HS-27A (cell line): Measurements from ENCODE around the gene ACAT2.
"Not testable (repeated sequence)": the region's sequence is repeated elsewhere in the genome, so short reads cannot be mapped to it uniquely, and the experiment has no call there.

ENCODE experiments used
- DNase-seq: peaks from one replicate; pipeline ENCODE4 v3.0.0-alpha.2; 2012; ENCODE audit warnings: low read depth, missing footprints

Gene ACAT2

GRCh38 chr6:159761873-159762680 is at the start of gene ACAT2:
ACAT2 (plus strand) TSS chr6:159762045; CDS start chr6:159762088, 43 bp downstream.
- DNase-seq, result peak; percentile 69

DNA sequence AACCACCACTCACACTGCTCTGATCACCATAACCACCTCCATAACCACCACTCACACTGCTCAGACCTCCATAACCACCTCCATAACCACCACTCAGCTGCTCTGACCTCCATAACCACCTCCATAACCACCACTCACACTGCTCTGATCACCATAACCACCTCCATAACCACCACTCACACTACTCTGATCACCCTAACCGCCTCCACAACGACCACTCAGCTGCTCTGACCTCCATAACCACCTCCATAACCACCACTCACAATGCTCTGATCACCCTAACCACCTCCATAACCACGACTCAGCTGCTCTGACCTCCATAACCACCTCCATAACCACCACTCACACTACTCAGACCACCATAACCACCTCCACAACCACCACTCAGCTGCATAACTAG is 49.5 kb upstream of the ACAT2 start:
- DNase-seq, result not testable (repeated sequence)

- no peak for DNase-seq
Observed at GRCh38 chr6:159713984-159714383, 47.9 kb upstream of the ACAT2 start.

GRCh38 chr6:159714404-159714803 is 47.4 kb upstream of the ACAT2 start:
- no peak for DNase-seq

- no peak for DNase-seq
Observed at GRCh38 chr6:159715166-159715565, 46.7 kb upstream of the ACAT2 start.

- no peak for DNase-seq
Observed at GRCh38 chr6:159715605-159716004, 46.2 kb upstream of the ACAT2 start.

DNA sequence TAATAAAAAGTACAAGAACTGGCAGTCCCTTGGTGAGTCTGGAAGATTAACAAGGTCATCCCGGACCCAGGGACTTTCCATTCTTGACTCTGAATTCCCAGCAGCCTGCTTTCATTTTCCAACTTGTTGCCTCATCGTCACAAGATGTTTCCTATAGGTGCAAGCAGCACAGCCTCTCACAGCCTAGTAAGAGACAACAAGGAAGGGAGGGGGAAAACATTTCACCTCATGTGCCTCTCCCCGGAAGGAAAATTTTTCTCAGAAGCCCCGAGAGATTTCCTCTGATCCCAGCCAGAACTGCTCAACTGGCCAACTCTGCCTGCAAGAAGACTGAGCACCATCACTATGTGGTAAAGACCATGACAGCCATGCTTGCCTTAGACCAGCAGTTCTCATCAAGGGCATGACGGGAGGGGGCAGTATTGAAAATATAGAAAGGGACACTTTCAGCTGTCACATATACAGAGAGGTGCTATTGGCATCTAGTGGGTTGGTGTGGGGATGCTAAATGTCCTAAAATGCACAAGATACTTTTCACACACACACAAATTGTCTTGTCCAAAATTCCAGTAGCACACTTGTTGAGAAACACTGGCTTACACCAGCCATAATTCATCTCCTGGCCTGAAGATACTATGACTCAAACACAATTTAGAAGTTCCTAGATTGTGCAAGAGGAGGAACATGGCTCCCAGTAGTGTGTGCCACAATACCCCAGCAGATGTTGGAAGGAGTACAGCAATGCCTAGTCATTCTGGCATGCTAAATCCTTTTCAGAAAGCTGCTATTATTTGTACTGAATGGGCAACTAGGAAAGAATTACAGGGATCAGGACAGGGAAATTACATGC is 45.4 kb upstream of the ACAT2 start:
- no peak for DNase-seq

DNA sequence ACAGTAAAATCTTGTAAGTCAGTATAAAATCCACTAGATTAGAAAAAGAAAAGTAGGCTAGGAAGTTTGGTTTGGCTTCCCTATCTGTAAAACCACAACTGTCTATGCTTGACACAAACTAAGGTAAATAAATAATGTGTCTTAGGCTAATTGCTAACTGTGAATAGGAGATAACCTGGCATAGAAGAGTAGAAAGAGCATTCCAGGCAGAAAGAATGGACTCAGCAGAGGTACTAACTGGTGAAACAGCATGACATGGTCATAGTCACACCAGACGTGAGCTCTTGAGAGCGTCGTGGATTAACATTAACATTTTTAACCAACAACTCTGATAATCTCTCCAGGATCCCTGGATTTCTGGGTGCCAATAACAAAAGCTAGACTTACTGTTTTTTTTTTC is 43.2 kb upstream of the ACAT2 start:
- no peak for DNase-seq

- no peak for DNase-seq
Observed at GRCh38 chr6:159719287-159719686, 42.6 kb upstream of the ACAT2 start.

DNA sequence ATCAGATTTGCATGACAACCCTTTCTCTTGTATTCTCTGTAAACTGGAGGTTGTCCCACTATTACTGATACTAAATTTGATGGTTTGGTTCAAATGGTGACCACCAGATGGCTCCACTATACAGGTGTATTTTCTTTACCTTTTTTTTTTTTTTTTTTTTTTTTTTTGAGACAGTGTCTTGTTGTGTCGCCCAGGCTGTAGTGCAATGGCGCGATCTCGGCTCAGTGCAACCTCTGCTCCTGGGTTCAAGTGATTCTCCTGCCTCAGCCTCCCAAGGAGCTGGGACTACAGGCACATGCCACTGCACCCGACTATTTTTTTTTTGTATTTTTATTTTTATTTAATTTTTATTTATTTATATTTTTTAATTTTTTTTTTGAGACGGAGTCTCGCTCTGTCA is 41.1 kb upstream of the ACAT2 start:
- no peak for DNase-seq

GRCh38 chr6:159721981-159722380 is 39.9 kb upstream of the ACAT2 start:
- not testable (repeated sequence) for DNase-seq

- DNase-seq, result no peak
Observed at GRCh38 chr6:159722655-159723054, 39.2 kb upstream of the ACAT2 start.

DNA sequence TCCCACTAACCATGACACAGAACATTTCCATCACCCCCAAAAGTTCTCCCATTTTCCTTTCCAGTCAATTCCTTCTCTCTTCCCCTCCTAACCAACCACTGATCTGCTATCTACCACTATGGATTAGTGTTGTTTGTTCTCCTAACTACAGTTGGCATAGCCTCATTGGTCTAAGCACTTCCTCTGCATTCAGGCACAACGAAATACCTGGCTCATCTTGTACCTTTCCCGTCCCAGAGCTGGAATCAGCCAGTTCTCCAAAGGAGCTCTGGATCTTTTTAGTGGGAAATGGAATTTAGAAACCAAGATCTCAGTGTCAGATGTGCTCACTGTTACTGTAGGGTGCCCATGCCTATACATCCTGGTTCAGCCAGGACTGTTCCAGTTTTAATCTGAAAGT is 38.6 kb upstream of the ACAT2 start:
- DNase-seq, result no peak

GRCh38 chr6:159724778-159725177 is 37.1 kb upstream of the ACAT2 start:
- DNase-seq, result no peak

GRCh38 chr6:159725208-159725607 is 36.6 kb upstream of the ACAT2 start:
- DNase-seq, result not testable (repeated sequence)

DNA sequence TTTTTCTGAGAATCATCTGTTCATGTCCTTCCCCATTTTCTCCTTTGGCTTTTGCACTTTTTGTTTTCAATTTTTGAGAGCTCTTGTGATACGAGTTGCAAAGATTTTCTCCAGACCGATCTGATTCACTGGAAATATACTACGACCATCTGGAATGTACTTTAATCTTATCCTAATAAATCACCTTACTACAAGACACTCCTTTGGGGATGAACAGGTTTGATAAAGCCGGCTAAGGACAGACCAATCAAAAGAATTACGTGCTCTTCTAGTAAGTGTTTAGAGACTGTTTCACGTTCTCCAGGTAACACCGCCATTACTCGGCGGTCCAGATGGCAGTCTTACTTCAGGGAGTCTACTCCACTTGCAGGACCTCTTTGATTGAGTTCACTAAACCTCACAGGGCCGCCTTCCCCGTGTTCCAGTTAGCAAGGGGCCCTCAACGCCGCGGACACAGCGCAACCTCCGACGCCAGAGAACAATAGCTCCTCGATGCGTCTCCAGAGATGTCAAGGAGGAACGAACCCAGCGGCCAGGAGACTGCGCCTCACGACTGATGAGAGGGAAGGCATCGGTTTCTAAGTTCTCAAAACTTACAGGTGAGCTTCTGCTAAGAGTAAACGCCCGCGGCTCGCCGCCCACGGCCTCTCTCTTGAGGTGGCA is 35.5 kb upstream of the ACAT2 start:
- DNase-seq, result no peak

DNA sequence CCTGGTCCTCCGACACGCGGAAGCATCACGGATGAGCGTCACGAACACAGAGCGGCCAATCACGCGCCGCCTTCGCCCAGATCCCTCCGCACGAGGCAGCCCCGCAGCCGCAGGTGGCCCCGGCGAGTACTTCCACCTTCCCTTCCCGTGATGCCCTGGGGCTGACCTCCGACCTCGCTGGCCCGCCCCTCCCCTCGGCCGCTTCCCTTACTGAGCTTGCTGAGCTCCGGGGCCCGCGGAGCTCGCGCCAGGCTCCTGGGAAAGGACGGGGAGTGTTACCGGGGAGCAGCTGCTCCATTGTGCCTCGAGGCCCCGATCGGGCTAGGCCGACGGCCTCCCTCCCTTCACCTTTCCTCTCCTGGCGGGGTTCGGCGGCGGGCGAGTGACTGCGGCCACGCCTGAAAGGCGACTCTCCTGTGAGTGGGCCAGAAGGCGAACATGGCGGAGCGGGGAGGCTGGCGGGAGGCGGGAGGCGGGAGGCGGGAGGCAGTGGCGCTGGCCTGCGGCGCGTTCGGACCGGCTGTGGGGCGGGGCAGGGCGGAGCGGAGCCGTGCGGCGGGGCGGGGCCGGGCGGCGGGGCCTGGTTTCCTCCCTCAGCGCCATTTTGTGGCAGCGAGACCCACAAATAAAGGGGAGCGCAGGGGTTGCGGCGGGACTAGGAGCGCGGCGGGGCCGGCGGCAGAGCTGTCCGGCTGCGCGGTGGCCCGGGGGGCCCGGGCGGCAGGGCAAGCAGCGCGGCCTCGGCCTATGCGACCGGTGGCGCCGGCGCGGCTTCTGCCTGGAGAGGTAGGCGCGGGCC is 34.7 kb upstream of the ACAT2 start, which contains the start of gene WTAP:
Gene WTAP, plus strand, starts transcription at position 589 of the 799 bp plus-strand sequence. CDS start 8,760 bp downstream, outside the sequence.
- peak; percentile 84 for DNase-seq

DNA sequence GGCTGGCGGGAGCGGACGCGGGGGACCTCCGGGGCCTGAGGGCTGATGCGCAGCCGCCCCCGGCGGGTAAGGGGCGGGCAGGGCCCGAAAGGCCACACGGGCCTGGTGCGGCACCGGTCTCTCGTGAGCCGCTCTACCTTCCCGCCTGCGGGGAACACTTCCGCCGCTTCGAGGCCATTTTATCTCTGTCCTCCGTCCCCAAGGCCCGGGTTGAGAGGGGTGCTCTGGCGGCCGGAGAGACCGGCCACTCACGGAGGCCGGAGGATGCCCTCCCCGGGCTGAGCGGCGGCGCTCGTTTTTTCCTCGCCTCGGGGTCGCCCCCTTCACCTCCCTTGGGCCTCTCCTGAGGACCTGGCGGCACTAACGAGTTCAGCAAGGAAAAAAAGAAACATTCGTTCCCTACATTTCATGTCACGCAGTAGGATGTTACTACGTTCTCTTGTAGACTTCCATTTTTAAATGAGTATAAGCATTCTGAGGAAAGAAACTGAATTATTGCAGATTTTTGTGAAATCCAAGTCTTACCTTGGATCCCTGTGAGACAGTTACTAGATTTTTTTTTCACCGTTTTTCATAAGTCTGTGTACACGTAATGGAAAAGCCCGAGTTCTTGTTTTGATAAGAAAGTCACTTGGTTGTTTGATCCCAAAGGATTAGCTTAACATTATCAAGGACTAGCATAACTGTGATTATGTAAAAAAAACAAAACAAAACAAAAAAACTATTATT is 34.0 kb upstream of the ACAT2 start:
- DNase-seq, result no peak

- no peak for DNase-seq
Observed at GRCh38 chr6:159728531-159728964, 33.3 kb upstream of the ACAT2 start.

DNA sequence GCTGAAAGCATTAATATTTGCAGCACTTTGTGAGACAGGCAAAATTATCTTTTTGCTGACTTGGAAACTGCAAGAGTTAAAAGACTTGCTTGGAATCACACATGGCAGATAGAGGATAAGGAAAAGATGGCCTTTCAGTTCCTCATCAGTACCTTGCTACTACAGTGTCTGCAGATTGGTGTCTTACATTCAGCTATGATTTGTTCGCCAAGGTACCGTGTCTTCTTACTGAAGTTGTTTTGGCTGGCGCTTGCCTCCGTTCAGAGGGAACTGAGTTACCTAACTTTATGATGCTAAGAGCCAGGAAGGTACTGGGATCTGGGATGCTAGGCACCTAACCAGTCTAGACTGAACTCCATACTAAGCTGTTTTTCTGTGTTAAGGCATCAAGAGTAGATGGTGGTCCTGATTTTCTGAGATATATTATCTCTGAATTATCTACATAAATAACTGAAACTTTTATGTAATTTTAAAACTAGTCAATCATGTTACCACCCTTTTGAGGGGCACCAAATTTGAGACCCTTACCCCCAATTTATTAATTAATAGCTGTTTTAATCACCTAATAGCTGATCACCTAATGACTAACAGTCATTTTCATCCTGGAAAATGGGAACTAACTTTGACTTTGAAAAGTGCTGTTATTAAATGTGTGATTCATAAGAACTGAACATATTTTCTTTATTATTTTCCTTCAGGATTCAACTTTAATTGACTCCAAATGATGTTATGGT is 32.1 kb upstream of the ACAT2 start:
- DNase-seq, result no peak
